GM19455 (cell line): ENCODE measurements around the gene MCF2.

Source experiments
- ATAC-seq: cut with Tn5 transposase; IDR thresholded peaks from one replicate; pipeline ENCODE4 v1.9.1; 2021; ENCODE audit not compliant: unreplicated experiment

Gene MCF2

GRCh38 chrX:139596068-139596467, 111.9 kb downstream of the MCF2 start:
- ATAC-seq: no peak

DNA sequence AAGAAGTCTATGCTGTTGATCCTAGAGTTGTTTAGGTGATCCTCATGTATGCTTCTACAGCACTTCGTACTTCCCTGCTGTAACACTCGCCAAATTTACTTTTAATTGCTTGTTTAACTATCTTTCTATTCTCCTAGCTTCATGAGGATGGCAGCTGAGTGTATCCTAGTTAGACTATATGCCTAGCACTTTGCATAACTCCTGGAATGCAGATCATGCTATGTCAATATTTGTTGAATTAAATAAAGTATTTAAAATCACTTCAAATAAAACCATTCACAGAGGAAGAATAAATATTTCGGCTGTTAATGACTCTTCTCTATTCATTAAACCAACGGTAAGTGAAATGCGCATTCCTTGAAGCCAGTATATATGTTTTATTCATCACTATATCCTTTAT, 122.4 kb downstream of the MCF2 start:
- ATAC-seq: no peak

DNA sequence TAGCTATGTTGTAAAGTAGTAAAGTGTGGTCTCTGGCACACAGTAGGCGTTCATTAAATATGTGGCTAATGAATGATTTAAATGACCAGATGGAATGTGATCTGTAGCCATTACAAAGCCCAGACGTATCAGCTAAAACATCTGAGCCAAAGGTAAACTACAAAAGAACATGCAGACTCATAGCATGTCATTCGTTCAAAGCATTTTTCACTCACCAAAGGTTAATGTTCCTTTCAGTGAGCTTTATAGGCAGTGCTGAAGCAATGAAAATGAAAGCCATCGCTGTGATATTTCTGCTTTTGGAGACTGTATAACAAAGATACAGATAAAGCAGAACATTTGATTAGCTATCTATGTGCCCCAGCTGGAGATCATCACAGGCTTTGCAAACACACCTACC, 126.9 kb downstream of the MCF2 start:
- no peak for ATAC-seq

GRCh38 chrX:139566981-139567380, 141.0 kb downstream of the MCF2 start:
- no peak for ATAC-seq

GRCh38 chrX:139563251-139563650, 144.7 kb downstream of the MCF2 start:
- no peak for ATAC-seq

- no peak for ATAC-seq
Measured at GRCh38 chrX:139560221-139560620, 147.7 kb downstream of the MCF2 start.

DNA sequence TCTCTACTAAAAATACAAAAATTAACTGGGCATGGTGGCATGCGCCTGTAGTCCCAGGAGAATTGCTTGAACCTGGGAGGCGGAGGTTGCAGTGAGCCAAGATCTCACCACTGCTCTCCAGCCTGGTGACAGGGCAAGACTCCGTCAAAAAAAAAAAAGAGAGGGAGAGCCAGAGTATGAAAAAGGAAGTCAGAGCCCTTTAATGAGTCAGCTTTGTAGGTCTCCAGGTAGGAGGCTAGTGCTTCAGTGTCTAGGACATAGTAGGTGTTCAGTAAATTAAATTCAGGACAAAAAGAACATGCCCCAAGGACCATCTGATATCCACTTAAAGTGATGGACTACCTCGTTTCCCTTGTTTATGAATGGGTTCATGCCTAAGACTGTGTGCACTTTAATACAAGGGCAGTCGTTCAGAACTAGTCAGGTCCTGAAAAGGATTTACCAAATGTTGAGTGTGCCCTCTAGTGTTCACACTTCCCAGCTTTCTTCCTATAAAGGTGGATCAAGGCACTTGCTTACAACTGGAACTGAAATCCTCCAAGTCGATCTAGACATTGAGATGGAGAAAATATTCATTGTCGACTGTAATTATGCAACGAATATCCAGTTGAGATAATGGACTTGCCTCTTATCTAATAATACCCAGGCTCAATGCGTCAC, 148.5 kb downstream of the MCF2 start:
- ATAC-seq: peak; percentile 75

GRCh38 chrX:139554991-139555675, 152.8 kb downstream of the MCF2 start:
- no peak for ATAC-seq

- ATAC-seq: peak; percentile 28
Measured at GRCh38 chrX:139554376-139554775, 153.6 kb downstream of the MCF2 start.

- ATAC-seq: no peak
Measured at GRCh38 chrX:139544591-139544990, 163.4 kb downstream of the MCF2 start.

GRCh38 chrX:139543920-139544319, 164.0 kb downstream of the MCF2 start:
- no peak for ATAC-seq

GRCh38 chrX:139542652-139543051, 165.3 kb downstream of the MCF2 start:
- no peak for ATAC-seq

- ATAC-seq: no peak
Measured at GRCh38 chrX:139538907-139539790, 168.8 kb downstream of the MCF2 start.

DNA sequence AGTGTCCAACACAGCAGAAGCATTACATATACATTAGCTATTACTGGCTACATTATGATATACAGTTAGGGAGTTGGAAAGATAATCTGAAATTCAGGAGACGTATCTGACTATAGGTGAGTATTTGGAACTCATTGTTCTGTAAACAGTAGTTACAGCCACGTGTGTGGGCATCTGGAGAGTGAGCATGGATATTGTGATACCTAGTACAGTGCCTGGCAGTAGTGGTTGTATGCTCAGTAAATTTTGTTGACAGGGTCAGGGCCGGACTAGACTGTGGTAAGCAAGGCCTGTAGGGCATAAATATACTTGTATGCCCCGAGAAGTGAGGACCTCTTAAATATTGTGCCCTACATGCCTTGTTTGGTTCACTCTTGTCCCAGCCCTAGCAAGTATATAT, 174.5 kb downstream of the MCF2 start:
- no peak for ATAC-seq

DNA sequence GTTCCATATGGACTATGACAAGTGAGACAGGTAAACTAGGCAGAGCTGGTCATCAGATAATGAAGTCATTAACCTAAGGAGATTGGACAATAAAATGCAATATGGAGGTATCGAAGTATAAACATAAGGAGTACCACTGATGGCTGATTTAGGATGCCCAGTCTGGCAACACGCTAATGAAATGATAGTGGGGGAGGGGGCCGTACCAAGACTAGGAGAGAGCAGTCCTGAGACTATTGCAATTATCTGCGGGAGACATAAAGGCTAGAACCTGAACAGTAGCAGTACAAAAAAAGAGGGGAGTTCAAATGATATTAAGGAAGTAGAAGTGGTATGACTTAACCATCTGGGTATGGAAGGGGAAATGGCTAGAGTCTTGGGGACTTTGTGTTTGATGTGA, 175.1 kb downstream of the MCF2 start:
- no peak for ATAC-seq
